ENCODE results near the gene FAM217B.

The FAM217B gene

GRCh38 chr20:59976156-59976782, 36.1 kb downstream of the FAM217B start:
- no peak for DNase-seq

GRCh38 chr20:59977086-59977485, 36.9 kb downstream of the FAM217B start:
- no peak for DNase-seq

DNA sequence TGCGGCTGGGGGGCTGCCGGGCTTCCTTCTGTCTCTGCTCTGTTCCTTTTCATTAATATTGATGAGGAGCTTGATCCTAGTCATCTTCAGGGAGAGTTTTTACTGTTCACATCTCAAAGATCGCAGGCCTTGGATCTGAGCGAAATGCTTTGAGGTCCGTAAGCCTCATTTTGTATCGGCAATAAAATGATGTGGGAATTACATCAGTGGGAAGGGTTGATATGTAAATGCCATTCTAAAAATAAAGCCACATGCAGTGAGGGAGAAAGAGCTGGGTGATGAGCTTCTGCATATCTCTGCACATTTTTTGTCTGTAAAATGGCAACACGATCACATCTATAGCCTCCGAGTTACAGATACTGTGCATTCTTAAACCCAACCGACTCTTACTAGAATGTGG, 42.9 kb downstream of the FAM217B start:
- no peak for DNase-seq

- no peak for DNase-seq
These were observed 44.4 kb downstream of the FAM217B start for GRCh38 chr20:59984541-59984940.

- DNase-seq, result no peak
These were observed 45.0 kb downstream of the FAM217B start for GRCh38 chr20:59985164-59985563.

DNA sequence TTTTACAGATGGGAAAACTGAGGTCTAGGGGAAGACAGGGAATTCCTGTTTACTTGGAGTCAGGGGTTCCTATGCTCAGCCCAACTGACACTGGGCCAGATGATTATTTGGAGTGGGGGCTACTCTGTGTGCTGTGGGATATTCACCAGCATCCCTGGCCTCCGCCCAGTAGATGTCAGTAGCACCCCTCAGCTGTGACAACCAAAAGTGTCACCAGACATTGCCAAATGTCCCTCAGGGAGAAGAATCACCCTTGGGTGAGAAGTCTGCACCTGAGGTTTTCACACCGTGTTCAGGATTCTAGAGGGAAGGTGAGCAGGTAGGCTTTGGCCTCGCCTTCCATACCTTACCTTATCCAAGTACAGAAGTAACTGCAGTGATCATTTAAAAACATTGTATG, 45.7 kb downstream of the FAM217B start:
- DNase-seq, result no peak

- no peak for DNase-seq
These were observed 46.9 kb downstream of the FAM217B start for GRCh38 chr20:59987135-59987534.

DNA sequence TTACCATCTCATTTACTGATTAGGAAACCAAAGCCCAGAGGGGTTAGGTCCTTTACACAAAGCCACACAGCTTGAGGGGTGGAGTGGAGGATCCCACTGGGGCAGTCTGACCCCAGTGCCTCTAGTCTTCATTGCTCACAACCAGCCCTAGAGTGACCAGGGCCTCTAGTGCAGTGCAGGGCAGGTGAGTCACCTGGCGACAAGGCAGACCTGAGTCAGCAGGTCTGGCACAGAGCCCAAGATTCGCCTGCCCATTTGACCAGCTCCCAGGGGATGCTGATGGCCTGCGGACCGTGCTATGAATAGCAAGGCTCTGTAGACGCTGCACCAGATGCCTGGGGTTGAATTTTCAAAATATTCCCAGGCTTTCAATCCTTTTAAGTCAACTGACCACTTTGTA, 48.0 kb downstream of the FAM217B start:
- DNase-seq, result no peak

- DNase-seq, result no peak
These were observed 52.4 kb downstream of the FAM217B start for GRCh38 chr20:59992526-59993084.

DNA sequence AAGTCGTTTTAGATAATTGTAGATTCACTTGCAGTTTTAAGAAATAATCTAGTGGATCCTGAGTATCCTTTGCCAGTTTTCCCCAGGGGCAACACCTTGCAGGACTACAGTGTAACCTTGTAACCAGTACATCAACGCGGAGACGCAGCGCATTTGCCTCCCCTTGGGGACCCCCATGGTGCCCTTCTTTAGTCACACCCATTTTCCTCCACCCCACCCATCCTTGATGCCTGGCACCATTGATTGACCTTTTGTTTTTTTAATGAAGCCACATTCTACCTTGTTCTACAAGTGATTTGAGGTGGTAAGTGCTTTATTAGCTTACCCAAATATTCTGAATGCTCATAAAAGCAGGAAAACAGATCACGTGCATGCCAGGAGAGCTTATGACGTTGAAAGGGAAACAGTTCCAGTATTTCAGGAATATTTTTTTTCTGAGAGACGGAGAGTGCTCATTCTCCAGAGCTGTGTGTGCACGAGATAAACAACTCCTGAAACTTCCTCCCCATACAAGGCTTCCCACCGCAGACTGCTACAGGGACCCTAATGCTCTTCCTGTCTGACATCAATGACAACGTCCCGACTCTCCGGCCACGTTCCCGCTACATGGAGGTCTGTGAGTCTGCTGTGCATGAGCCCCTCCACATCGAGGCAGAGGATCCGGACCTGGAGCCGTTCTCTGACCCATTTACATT, 53.7 kb downstream of the FAM217B start:
- DNase-seq, result no peak

- no peak for DNase-seq
These were observed 54.5 kb downstream of the FAM217B start for GRCh38 chr20:59994697-59995122.

- no peak for DNase-seq
These were observed 55.9 kb downstream of the FAM217B start for GRCh38 chr20:59996108-59996507.

DNA sequence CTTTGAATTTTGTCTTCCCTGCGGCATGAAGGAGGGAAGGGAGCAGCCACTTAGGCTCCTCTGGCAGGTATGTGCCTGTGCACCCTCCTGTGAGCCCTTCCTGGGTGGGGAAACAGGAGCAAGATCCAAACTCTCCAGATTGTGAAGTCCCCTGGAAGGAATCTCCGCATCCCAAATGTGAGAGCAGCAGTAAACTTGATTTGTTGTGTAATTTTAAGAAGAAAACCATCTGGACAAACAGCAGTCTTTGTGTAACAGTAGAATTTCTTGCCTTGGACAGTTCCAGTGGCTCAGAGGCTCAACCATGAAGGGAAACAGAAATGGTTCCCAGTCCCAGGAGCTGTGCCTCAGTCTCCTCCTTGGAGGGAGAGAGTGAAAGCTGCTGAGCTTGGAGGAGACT, 57.7 kb downstream of the FAM217B start:
- DNase-seq, result no peak

Measured in fibroblast of skin of scalp (primary cell).